ENCODE measurements around the gene NHLRC3. TPM values are rescaled to one million over a fixed set of nuclear protein-coding genes. Genes with fewer than 3 reads are reported as not detected.

The NHLRC3 gene
- total RNA-seq, 1 donor from 2014 or later = 24.6 TPM

DNA sequence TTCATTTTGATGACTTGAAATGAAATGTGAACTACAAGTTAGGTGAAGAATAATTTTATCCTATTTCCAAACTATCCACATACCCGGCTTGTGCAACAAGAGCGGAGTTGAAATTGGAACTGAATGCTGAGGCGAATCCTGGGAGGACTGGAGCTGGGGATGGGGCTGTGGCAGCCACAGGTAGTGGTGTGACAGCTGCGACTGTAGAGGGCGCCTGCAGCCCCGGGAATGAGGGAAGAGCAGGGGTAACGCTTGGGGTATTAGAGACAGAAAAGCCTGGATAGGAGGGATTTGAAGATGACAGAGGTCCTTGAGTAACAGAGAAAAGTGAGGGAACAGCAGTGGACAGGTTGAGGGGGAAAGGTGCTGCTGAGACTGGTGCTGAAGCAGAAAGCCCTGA, 25.6 kb upstream of the NHLRC3 start:
- Mint-ChIP-seq H3K9me3 (no peaks in the 10 kb centered on the region), H3K4me1 (no peaks in the 10 kb centered on the region), H3K27me3 (no peaks in the 10 kb centered on the region), H3K27ac (no peak overlapping the region), H3K36me3 (ENCODE audit: low read depth) (peaks cover 83% of the 10 kb centered on the region), H3K4me3 (no peak overlapping the region)
- ATAC-seq (ENCODE audit: low read depth) = no peak
- TF ChIP-seq, protein P1, sequence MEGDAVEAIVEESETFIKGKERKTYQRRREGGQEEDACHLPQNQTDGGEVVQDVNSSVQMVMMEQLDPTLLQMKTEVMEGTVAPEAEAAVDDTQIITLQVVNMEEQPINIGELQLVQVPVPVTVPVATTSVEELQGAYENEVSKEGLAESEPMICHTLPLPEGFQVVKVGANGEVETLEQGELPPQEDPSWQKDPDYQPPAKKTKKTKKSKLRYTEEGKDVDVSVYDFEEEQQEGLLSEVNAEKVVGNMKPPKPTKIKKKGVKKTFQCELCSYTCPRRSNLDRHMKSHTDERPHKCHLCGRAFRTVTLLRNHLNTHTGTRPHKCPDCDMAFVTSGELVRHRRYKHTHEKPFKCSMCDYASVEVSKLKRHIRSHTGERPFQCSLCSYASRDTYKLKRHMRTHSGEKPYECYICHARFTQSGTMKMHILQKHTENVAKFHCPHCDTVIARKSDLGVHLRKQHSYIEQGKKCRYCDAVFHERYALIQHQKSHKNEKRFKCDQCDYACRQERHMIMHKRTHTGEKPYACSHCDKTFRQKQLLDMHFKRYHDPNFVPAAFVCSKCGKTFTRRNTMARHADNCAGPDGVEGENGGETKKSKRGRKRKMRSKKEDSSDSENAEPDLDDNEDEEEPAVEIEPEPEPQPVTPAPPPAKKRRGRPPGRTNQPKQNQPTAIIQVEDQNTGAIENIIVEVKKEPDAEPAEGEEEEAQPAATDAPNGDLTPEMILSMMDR (IDR thresholded peaks at IDR 0.05) = no peak
- DNase-seq = no peak
- CTCF ChIA-PET = no interaction called here
- POLR2A ChIA-PET = no interaction called here
- intact Hi-C loops (cut with micrococcal nuclease) = no loop called here

GRCh38 chr13:39013462-39013861, 24.8 kb upstream of the NHLRC3 start:
- peaks cover 81% of the 10 kb centered on the region for H3K36me3 Mint-ChIP-seq (ENCODE audit: low read depth)
- H3K27ac Mint-ChIP-seq = no peak overlapping the region
- H3K27me3 Mint-ChIP-seq = no peaks in the 10 kb centered on the region
- ChIA-PET CTCF (no interaction called here), POLR2A (no interaction called here)
- DNase-seq (no peak), ATAC-seq (ENCODE audit: low read depth) (no peak)
- TF ChIP-seq, protein P1 (IDR thresholded peaks at IDR 0.05) = no peak
- intact Hi-C loops (cut with micrococcal nuclease) = no loop called here
- H3K9me3 Mint-ChIP-seq = no peaks in the 10 kb centered on the region
- H3K4me3 Mint-ChIP-seq = no peak overlapping the region
- H3K4me1 Mint-ChIP-seq = no peaks in the 10 kb centered on the region

GRCh38 chr13:39016087-39016486, 22.2 kb upstream of the NHLRC3 start:
- CTCF ChIA-PET = no interaction called here
- Mint-ChIP-seq H3K4me1 (no peaks in the 10 kb centered on the region), H3K4me3 (no peak overlapping the region), H3K27me3 (no peaks in the 10 kb centered on the region), H3K27ac (no peak overlapping the region), H3K9me3 (no peaks in the 10 kb centered on the region), H3K36me3 (ENCODE audit: low read depth) (peaks cover 78% of the 10 kb centered on the region)
- TF ChIP-seq, protein P1 (IDR thresholded peaks at IDR 0.05) = no peak
- intact Hi-C loops (cut with micrococcal nuclease) = no loop called here
- DNase-seq (no peak), ATAC-seq (ENCODE audit: low read depth) (no peak)
- POLR2A ChIA-PET = no interaction called here

DNA sequence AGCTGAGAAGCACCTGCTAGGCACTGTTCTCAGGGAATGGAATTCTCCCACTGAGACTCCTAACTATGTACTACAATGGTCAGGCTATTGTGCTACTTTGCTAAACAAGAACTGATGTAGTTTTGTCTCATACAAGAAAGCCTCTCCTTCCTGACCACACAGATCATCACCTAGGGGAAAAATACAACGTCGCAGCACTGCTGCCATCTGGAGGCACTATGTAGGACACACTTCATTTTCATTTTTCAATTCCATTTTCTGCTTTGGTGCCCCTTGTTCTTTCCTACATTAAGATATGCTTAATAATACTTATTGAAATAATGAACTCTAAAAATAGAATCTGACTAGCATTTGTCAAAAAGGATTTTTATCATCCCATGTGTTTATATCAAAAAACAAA, 21.5 kb upstream of the NHLRC3 start:
- CTCF ChIA-PET = interaction anchor here (1.3 kb wide), 1 partner anchor 15 kb away, joined by 5 read pairs; no protein-coding TSS in a partner anchor
- peaks cover 78% of the 10 kb centered on the region for H3K36me3 Mint-ChIP-seq (ENCODE audit: low read depth)

DNA sequence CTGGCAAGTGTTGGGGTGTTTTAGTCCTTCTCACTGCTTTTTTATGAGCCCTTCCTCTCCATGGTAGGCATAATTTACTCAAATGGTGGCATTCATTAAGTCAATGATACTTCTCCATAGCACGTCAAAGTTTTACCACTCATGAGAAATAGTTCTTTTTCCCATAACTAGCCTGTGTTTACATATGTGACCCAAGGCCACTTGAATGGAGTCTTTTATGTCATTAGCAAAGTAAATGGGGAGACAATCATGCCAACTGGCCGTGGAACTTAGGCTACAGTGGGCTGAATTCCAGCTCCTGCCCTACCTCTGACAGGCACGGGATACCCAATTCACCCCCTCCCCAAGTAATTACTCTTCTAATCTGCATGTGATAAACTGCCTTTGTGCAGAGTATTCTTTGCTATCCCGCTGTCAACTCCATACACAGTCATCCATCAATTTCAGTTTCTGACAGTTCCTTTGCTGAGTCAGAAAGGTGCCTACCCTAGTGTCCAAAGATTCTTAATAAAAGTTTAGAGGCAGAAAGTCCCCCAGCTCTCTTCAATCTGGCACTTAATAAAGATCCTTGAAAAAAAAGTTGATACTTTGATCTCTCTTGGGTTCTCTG, 17.3 kb upstream of the NHLRC3 start:
- Mint-ChIP-seq H3K9me3 (no peaks in the 10 kb centered on the region), H3K27me3 (no peaks in the 10 kb centered on the region), H3K4me3 (no peak overlapping the region), H3K27ac (no peak overlapping the region), H3K4me1 (no peaks in the 10 kb centered on the region), H3K36me3 (ENCODE audit: low read depth) (peaks cover 78% of the 10 kb centered on the region)
- DNase-seq (no peak), ATAC-seq (ENCODE audit: low read depth) (no peak)
- CTCF ChIA-PET = no interaction called here
- TF ChIP-seq, protein P1 (IDR thresholded peaks at IDR 0.05) = no peak
- POLR2A ChIA-PET = no interaction called here
- intact Hi-C loops (cut with micrococcal nuclease) = no loop called here

More for the DNA sequence above, 21.5 kb upstream of the NHLRC3 start:
- no peak overlapping the region for H3K4me3 Mint-ChIP-seq
- no peak for DNase-seq
- TF ChIP-seq, protein P1 (IDR thresholded peaks at IDR 0.05) = no peak
- no peaks in the 10 kb centered on the region for H3K4me1 Mint-ChIP-seq
- no peak overlapping the region for H3K27ac Mint-ChIP-seq
- ATAC-seq (ENCODE audit: low read depth) = peak; percentile 31
- POLR2A ChIA-PET = no interaction called here
- no peaks in the 10 kb centered on the region for H3K27me3 Mint-ChIP-seq
- no peaks in the 10 kb centered on the region for H3K9me3 Mint-ChIP-seq
- intact Hi-C loops (cut with micrococcal nuclease) = no loop called here
